Right atrium auricular region (tissue), 2 donors: ENCODE measurements around the gene BMAL2. TPM values are rescaled to one million over a fixed set of nuclear protein-coding genes. Genes with fewer than 3 reads are reported as not detected.

Experiments used
- DNase-seq: peaks from one replicate; pipeline ENCODE4 v3.0.0-alpha.2; 2019; ENCODE audit warnings: low spot score
- H3K27ac ChIP-seq, 2 donors: fragments of 200-600 bp; sonication (generic); 1 replicate in 1 of 2; 2 replicates in 1 of 2; pipeline ENCODE4 v1.5.1; 2016 to 2019
- H3K27me3 ChIP-seq, 2 donors: fragments of 200-600 bp; sonication (generic); one replicate each; pipeline versions ENCODE4 v1.5.1 to v1.6.0; 2017 to 2019
- H3K36me3 ChIP-seq: fragments of 200-600 bp; sonication (generic); one replicate; pipeline ENCODE4 v1.5.1; 2016
- H3K4me1 ChIP-seq, 2 donors: fragments of 200-600 bp; sonication (generic); one replicate each; pipeline versions ENCODE4 v1.5.1 to v1.6.0; 2017 to 2019
- H3K4me3 ChIP-seq, 2 donors: fragments of 200-600 bp; sonication (generic); 1 replicate in 1 of 2; 2 replicates in 1 of 2; pipeline ENCODE4 v1.5.1; 2017 to 2019; ENCODE audit warnings: mild to moderate bottlenecking in 1 of 2, moderate library complexity in 1 of 2
- H3K9me3 ChIP-seq, 2 donors: fragments of 200-600 bp; sonication (generic); one replicate each; pipeline ENCODE4 v1.5.1; 2019
- CTCF ChIP-seq, 2 donors: fragments of 200-600 bp; sonication (generic); IDR thresholded peaks; one replicate each; pipeline ENCODE4 v1.5.1; 2019; ENCODE audit warnings: antibody characterized with exemption in 2 of 2
- total RNA-seq, 2 donors: library from RNA; depleted of rRNA; stranded (reverse); fragments of >200 nt; gene quantifications; one replicate each; pipeline ENCODE4 v1.1.0, GENCODE V29; 2016

Gene BMAL2, protein sequence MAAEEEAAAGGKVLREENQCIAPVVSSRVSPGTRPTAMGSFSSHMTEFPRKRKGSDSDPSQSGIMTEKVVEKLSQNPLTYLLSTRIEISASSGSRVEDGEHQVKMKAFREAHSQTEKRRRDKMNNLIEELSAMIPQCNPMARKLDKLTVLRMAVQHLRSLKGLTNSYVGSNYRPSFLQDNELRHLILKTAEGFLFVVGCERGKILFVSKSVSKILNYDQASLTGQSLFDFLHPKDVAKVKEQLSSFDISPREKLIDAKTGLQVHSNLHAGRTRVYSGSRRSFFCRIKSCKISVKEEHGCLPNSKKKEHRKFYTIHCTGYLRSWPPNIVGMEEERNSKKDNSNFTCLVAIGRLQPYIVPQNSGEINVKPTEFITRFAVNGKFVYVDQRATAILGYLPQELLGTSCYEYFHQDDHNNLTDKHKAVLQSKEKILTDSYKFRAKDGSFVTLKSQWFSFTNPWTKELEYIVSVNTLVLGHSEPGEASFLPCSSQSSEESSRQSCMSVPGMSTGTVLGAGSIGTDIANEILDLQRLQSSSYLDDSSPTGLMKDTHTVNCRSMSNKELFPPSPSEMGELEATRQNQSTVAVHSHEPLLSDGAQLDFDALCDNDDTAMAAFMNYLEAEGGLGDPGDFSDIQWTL
- total RNA-seq = 1 to 10 TPM in 1 of 2 donors, under 1 TPM in 1; 0.56 to 1.6 TPM

- Histone ChIP-seq H3K27me3 (no peaks in the 10 kb centered on the region), H3K36me3 (peaks cover under 1% of the 10 kb centered on the region), H3K4me3 (peak within 1 kb of the TSS; percentile 54 to 74), H3K27ac (peak within 1 kb of the TSS in 1 of 2 donors; percentile 32), H3K9me3 (no peaks in the 10 kb centered on the region), H3K4me1 (peaks cover 0 to 18% of the 10 kb centered on the region in 2 donors)
- TF ChIP-seq CTCF (IDR thresholded peaks at IDR 0.05) = no peak
- no peak for DNase-seq
These were observed at the start of gene BMAL2 for GRCh38 chr12:27332714-27333402. Gene BMAL2, plus strand, starts transcription at chr12:27332836. Its CDS starts 237 bp downstream, at chr12:27333073.

- no peak for DNase-seq
- no peaks in the 10 kb centered on the region for H3K9me3 ChIP-seq
- peaks cover 4% of the 10 kb centered on the region for H3K36me3 ChIP-seq
- peaks cover 0 to 73% of the 10 kb centered on the region in 2 donors for H3K4me1 ChIP-seq
- no peak overlapping the region for H3K4me3 ChIP-seq
- TF ChIP-seq CTCF (IDR thresholded peaks at IDR 0.05) = no peak
- H3K27ac ChIP-seq = peak overlapping the region; percentile 69 to 74
- H3K27me3 ChIP-seq = no peaks in the 10 kb centered on the region
These were observed 48.6 kb upstream of the BMAL2 start for GRCh38 chr12:27284021-27284420.

DNA sequence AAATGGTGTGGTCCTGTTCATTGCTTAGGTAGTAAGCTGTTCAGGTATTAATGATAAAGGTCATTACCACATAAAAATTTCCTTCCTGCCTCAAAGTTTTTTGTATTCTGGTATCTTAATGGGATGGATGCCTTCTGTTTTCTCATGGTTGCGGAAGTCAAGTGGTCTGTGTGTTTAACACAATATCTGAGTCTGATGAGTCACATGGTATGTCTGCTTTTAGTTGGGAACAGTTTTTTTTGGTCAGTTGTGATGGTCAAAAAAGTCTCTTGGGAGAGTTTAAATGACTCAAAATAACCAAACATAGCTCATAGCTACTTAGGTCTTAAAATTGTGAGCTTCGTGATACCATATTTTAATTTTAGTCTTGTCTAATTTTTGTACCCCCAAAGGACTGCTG is 47.9 kb upstream of the BMAL2 start:
- no peak for DNase-seq
- no peak overlapping the region for H3K4me3 ChIP-seq
- no peaks in the 10 kb centered on the region for H3K9me3 ChIP-seq
- no peak for TF ChIP-seq CTCF (IDR thresholded peaks at IDR 0.05)
- peaks cover 4% of the 10 kb centered on the region for H3K36me3 ChIP-seq
- H3K27me3 ChIP-seq = no peaks in the 10 kb centered on the region
- peaks cover 0 to 72% of the 10 kb centered on the region in 2 donors for H3K4me1 ChIP-seq
- H3K27ac ChIP-seq = peak overlapping the region; percentile 69 to 74

- H3K9me3 ChIP-seq = no peaks in the 10 kb centered on the region
- no peak for TF ChIP-seq CTCF (IDR thresholded peaks at IDR 0.05)
- DNase-seq = no peak
- no peaks in the 10 kb centered on the region for H3K27me3 ChIP-seq
- peaks cover 4% of the 10 kb centered on the region for H3K36me3 ChIP-seq
- peak overlapping the region; percentile 69 to 74 for H3K27ac ChIP-seq
- no peak overlapping the region for H3K4me3 ChIP-seq
- peaks cover 0 to 72% of the 10 kb centered on the region in 2 donors for H3K4me1 ChIP-seq
These were observed 47.2 kb upstream of the BMAL2 start for GRCh38 chr12:27285403-27285802.

GRCh38 chr12:27289414-27289813 is 43.2 kb upstream of the BMAL2 start:
- H3K9me3 ChIP-seq = no peaks in the 10 kb centered on the region
- no peak for TF ChIP-seq CTCF (IDR thresholded peaks at IDR 0.05)
- no peaks in the 10 kb centered on the region for H3K36me3 ChIP-seq
- H3K4me3 ChIP-seq = no peak overlapping the region
- peak overlapping the region; percentile 65 to 75 for H3K27ac ChIP-seq
- H3K4me1 ChIP-seq = peaks cover 0 to 79% of the 10 kb centered on the region in 2 donors
- no peaks in the 10 kb centered on the region for H3K27me3 ChIP-seq
- DNase-seq = no peak
